NCI-H345 (cell line): Measurements from ENCODE around the gene CDCA4.

ENCODE experiments used
- DNase-seq: peaks from one replicate; lab custom pipeline; 2025; lab: John Stamatoyannopoulos, UW

Gene CDCA4

DNA sequence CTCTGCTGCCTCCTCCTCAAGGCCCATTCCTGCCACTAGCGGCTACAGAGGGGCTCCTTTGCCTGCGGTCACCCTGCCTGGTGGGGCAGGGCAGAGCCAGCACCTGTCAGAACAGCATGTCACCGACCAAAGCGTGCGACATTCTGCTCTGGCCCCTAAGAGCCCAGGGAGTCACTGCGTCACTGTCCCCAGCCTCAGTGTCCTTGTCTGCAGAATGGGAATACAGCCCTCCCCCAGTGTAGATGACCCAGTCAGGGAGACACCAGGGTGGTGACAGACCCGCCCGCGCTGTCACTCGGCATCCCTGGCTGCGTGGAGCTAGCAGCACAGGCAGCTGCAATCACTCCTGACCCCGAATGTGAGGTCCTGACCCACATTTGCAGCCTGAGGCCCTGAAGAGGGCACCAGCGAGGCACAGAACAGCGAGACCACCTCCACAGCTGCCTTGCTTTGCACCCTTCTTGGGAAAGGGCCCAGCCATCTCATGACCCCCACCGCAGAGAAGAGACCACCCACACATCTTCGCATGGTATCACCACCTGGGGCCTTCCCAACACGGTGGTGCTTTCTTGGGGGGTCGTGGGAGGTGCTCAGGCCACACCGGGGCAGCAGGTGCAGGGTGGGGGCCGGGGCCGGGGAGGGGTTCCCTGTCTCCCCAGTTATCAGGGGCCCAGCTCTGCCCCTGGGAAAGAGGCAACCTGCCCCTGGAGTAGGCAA lies 45.2 kb downstream of the CDCA4 start:
- DNase-seq = no peak

DNA sequence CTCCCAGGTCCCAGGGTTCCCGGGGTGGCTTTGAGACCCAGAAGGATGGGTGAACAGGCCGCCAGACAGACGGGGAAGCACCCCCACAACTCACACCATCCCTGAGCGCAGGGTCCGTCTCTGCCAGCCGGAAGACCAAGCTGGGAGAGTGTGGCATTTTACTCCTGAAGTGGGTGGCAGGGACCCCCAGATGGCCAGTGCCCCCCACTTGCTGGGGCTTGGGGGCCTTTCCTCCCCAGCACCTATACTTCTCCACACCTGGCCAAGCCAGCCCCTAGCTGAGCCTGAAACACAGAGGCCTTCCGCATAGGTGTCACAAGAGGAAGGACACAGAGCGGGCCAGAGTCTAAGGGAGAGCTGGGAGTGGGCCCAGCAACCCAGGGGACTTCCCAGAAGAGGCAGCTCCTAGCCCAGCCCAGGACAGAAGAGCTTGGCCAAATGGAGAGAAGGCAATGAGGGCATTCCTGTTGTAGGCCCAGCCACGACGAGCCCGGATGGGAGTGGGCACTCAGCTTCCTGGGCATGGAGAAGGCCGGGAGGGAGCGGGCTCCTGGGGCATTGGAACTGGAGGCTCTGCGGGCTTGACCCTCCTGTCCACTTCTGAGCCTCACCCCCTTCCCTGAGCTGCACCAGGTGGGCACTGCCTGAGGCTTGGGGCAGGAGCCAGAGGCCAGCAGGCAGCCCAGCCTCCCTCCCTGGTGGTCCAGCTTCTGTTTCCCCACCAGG lies 46.1 kb downstream of the CDCA4 start:
- no peak for DNase-seq

GRCh38 chr14:104974146-104974541 lies 46.7 kb downstream of the CDCA4 start:
- no peak for DNase-seq

DNA sequence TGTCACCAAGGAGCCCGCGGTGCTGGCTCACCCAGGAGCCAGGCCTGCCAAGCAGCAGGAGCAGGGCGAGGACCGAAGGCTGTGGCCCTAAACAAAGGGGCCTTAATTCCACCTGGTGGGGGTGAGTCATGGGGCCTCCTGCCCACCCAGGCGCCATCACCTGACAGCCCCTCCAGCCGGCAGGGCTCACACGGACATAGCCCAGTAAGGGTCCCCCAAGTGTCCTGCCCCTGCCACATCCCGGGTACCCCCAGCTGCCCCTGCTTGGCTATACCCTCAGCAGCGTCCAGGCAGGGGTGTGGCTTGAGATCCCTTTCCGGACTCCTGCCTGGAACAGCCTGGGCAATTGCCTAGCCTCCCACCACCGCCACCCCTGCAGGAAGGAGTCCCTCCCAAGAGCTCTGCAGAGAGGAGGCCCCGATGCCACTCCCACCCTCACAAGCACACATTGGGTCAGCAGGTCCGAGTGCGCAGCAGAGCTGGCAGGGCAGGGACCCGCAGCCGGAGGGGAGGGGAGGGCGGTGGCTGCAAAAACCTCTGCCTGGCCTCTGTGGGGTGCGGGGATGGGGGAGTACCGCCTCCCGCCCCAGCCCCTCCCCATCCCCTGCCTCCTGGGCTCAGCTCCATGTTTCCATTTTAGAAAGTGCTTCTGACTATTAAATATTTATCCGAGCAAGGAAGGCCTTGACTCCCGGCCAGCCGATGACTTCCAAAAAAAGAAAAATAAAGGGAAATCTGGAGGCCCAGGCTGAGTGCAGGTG lies 47.3 kb downstream of the CDCA4 start:
- no peak for DNase-seq

- peak; percentile 27 for DNase-seq
These were observed 47.8 kb downstream of the CDCA4 start for GRCh38 chr14:104973135-104973384.

- peak; percentile 80 for DNase-seq
These were observed 48.4 kb downstream of the CDCA4 start for GRCh38 chr14:104972301-104973134.

DNA sequence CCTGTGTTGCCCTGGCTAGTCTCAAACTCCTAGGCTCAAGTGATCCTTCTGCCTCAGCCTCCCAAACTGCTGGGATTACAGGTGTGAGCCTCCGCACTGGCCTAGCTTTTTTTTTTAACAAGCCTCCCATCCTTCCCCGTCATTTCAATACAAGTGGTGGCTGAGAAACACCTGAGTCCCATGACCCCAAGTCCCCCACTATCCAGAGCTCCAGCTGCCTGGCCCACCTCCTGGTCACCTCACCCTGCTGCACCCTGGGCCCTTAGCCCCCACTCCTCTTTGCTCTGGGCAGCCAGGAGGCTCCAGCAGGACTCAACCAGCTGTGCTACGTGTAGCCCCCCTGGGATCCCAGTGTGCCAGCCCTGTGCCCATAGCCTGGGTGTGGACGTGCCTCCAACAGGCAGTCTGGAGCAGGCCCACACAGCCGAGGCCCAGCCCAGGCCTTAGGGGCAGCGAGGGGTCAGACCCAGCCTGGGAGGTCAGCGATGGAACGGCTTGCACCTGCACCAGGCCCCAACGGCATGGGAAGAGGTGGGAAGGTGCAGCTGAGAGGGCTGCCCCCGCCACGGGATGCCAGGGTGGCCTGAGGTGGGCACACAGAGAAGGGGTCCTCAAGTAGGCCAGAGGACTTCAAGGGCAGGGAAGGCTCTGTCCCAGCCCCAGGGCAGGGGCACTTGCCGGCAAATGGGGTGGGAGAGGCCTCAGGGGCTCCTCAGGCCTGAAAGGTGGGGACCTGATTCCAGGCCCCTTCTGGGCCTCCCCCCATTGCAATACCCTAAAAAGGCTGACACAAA lies 49.2 kb downstream of the CDCA4 start:
- DNase-seq = no peak

GRCh38 chr14:104970231-104971068 lies 50.4 kb downstream of the CDCA4 start:
- no peak for DNase-seq

- DNase-seq = no peak
These were observed 51.1 kb downstream of the CDCA4 start for GRCh38 chr14:104969741-104970230.

- DNase-seq = peak; percentile 64
These were observed 52.1 kb downstream of the CDCA4 start for GRCh38 chr14:104968541-104969401.

DNA sequence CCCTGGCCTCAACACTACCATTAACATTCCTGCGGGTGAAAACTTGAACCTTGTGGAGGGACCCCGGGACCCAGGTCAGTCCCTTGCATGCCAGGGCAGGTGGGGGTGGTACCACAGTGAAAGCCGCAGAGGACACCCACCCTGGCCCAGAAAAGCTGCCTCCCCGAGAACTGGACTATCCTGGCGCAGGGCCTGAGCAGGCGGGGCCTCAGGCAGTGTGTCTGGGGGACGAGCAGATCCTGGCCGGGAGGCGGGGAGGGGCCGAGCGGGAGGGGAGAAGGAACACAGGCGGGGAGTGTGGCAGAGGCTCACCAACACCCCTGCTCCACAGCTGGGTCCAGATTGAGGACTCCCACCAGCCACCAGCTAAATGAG lies 52.7 kb downstream of the CDCA4 start:
- peak; percentile 68 for DNase-seq

- DNase-seq = peak; percentile 64
These were observed 53.3 kb downstream of the CDCA4 start for GRCh38 chr14:104967386-104968152.

DNA sequence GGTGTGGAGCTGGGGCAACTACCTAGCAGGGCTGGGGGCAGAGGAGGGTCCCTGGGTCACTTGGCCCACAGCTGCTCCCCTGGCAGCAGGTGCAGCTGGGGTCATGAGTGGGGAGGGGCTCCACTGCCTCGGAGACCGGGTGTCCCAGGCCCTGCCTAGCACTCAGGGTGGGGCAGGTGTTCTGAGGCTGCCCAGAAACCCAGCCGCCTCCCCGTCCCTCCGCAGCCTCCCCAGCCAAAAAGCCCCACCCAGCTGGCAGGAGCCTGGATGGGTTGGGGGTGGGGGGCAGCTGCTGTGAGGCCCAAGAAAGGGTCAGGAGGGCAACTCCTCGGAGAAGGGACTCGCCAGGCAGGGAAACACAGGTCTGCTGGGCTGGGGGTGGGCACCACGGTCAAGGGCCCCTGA lies 53.9 kb downstream of the CDCA4 start:
- no peak for DNase-seq

DNA sequence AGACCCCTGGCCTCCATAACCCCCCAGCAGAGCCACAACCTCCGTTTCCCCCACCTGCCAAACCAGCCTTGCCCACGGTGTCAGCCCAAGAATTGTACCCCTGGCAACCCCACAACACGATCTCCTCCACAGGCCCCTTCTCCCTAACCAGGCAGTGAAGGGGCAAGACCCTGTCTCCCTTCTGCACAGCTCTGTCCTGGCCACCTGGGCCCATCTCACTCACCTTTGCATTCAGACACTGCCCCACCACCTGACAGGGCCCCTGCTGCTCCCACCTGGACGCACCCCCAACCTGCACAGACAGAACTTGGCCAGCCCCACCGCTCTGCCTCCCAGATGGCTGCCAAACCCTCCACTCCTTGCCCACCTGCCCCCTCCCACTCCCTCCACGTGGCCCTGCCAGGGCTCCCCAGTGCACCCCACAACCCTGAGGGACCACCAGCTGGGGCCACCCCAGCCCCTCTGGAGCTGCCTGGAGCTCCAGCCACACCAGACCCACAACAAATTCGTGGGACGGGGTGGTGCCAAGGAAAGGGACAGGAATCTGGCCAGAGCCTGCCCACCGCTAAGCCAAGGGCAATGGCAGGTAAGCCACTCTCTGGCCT lies 54.5 kb downstream of the CDCA4 start:
- no peak for DNase-seq

GRCh38 chr14:104965561-104966231 lies 55.2 kb downstream of the CDCA4 start:
- no peak for DNase-seq

- no peak for DNase-seq
These were observed 56.3 kb downstream of the CDCA4 start for GRCh38 chr14:104964546-104964945.
